Cardiac septum (tissue), 1 donor: Measurements from ENCODE around the gene HOXA13. TPM values are rescaled to one million over a fixed set of nuclear protein-coding genes. Genes with fewer than 3 reads are reported as not detected.

Experiments used
- DNase-seq: peaks from one replicate; pipeline ENCODE4 v3.0.0-alpha.2; 2020; ENCODE audit warnings: low spot score
- intact Hi-C: fragments of 100-400 bp; cut with DNase I; formaldehyde crosslinking; loops from one replicate; pipeline ENCODE4 v1.14.0; 2022
- total RNA-seq: library from RNA; stranded (reverse); fragmentation: NEBNext Ultra II Directional; extraction: Animal tissue kit (Norgen Biotek cat#: 25700); gene quantifications from one replicate; pipeline ENCODE4 v1.2.1, GENCODE V29; 2021
- donor health status: DM: no; HTN: no; CAD: no.

The HOXA13 gene
- total RNA-seq, 1 donor from 2014 or later = not detected

DNA sequence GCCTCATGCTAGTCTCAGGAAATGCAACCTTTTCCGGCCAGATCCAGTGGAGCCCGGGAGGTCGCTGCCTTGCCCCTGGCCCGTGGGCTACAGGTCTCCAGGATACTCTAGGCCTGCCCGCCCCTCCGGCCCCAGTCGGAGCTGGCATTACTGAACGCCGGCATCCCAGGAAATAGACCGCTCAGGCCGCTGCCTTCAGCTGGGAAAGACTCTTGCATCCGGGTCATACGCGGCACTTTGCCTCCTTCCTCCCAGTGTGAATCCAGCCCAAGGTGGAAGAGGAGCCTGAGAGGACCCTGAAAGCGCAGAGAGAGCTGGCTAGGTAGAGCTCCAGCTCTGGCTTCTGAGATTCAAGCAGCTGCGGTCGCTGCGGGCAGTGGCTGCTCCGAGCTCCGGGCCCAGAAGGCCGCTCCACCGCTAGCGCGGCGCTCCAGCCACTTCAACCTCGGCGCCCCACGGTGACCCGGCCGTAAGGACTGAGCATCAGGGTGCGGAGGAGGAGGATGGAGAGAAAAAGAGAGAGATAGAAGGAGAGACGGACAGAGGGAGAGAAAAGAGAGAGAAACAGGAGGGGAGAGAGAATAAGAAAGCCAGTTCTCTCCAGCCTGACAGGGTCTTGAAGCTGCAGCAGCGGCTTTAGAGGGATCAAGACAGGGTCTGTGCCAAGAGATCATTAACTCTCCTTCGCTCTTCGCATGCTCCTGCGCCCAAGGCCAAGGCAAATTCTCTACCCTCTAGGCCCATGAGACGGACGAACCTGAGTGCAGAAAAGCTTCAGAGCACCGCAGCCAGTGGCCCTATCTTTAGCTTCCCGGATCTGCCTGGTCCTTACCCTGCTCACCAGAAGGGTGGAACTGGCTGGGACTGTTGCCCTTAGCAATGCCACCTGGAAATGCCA is 24.0 kb downstream of the HOXA13 start:
- peak; percentile 63 for DNase-seq
- intact Hi-C loops = no loop called here

DNA sequence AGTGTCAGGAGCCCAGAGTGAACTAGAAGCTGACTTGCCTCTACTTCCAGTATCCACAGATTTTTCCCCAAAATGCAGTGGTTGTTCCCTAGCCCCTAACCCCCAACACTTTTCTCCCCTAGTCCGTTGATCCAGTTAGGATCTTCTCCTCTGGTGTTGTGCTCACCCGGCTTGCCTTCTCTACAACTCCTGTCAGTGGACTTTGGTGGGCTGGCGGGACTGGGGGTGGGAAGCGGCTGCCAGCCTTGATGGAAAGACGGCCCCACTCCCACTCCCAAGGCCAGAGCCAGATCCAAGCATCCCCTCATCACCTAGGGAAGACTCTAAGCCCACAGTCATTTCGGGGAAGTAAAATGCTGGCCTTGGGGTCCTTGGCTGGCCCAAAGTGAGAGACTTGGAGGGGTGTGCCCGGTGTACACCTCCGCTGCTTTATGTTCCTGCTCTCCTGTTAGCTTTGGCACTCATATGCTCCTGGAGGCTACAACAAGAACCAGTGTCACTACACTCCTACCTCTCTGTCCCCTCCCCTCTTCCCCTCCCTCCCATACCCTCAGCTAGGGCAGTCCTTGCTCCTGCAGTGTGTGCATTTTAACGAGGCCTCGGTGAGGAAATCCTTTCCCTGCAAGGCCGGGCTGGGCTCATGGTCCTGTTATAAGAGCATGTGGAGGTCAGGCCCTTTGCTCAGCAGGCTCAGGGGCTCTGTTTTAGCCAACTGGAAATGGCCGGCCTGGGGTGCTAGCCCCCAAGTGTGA is 24.8 kb downstream of the HOXA13 start:
- intact Hi-C loops = no loop called here
- peak; percentile 44 for DNase-seq

DNA sequence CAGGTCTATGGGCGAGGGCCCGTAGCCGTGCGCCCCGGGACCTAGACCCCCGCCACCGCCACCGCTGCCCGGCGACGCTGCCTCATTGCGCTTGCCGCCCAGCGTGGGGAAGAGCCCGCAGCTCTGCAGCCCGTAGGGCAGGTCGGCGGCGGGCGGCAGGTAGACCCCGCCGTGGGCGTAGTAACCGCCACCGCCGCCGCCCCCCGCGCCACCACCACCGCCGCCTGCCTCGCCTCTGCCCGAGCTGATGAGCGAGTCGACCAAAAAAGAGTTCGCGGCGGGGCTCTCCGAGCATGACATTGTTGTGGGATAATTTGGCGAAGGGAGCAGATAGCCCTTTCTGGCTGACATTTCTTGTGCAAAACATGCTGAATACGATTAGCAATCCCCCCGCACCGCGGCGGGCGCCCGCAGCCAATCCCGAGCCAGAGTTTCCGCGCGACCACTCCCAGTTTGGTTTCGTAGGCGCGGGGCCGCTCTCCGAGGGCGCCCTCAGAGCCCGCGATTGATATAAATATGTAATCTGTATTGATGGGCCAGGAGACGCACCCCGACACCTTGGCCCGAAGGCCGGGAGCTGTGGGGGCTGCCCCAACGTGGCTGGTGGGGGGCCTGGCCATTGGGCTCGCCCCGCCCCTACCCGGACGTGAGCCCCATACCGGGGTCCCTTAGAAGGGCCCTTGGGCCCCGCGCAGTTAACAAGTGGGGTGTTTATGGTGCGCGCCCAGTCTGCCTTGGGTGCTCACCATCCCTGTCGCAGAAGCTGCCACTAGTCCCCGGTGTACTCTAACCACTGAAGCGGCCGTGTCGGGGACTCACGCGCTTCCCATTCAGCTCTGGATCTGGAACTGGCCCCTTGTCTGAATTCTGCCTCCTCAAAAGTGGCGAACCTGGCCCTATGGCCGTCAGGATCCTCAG is 25.7 kb downstream of the HOXA13 start, which contains the start of gene HOXA10:
Gene HOXA10 (minus strand): TSS at position 365 of the 918 bp plus-strand sequence. CDS start 14 bp downstream, at position 351.
- DNase-seq = peak; percentile 47
- intact Hi-C loops = no loop called here

GRCh38 chr7:27173511-27173955 is 26.4 kb downstream of the HOXA13 start:
- DNase-seq = peak; percentile 76
- intact Hi-C loops = no loop called here

GRCh38 chr7:27172823-27173510 is 26.9 kb downstream of the HOXA13 start:
- peak; percentile 44 for DNase-seq

GRCh38 chr7:27172315-27172774 is 27.5 kb downstream of the HOXA13 start:
- intact Hi-C loops = no loop called here
- no peak for DNase-seq

More at GRCh38 chr7:27172823-27173510, 26.9 kb downstream of the HOXA13 start:
- intact Hi-C loops = no loop called here

- peak; percentile 51 for DNase-seq
- intact Hi-C loops = no loop called here
Measured at GRCh38 chr7:27171637-27172314, 28.1 kb downstream of the HOXA13 start.

DNA sequence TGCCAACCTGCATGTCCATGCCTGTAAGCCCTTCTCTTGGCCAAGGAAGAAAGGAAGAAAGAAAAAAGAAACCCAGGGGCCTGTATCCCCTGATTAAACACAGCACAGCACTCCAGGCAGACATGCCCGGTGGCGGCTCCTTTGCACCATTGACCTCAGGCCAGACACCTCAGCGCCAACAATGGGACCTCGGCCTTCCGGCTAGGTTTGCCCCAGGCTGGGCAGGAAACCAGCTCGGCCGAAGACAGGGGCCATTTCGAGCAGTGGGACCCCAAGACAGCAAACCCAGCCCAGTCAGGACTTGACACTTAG is 28.6 kb downstream of the HOXA13 start:
- DNase-seq = peak; percentile 33
- intact Hi-C loops = no loop called here

DNA sequence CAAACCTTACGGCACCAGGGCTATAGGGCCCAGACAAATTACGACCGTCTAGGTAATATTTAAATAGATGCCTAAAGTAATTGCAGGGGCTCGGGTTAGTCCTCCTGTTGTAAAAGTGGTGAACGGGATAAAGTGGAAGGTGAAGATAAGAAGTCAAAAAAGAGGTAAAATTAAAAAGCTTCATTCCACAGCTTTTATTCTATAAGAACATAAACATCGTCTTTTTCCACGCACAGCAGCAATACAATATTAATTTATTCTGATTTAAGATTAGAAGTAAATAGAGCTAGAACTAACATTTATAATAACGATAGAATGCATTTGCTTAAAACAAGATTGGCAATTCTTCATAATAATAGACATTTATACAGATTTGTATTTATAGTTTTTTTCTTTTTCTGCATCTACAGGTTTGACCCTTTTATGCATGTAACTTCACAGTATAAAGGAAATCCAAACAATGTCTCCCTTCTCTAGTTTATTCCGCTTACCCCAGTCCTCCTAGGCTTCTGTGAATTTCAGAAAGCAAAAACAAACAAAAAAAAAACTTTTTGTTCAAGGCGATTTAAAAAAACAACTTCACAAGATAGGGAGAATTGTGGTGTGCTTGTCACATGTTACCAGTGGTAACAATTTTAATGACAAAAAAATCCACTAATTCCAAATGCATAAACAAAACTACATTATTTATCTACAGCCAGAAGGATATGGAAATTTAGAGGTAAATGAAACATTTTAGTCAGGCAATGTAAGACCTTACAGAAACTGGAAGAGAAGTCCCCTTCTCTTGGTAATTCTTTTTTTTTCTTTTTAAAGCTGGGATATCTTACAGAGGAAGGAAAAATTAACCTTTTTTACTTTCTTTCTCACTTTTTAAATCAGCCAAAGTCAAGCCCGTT is 29.2 kb downstream of the HOXA13 start:
- no peak for DNase-seq
- intact Hi-C loops = no loop called here

GRCh38 chr7:27169658-27170425 is 30.0 kb downstream of the HOXA13 start:
- DNase-seq = no peak
- intact Hi-C loops = loop anchor here (10.0 kb wide), 1 partner anchor 1305 kb away; no protein-coding TSS in a partner anchor

- intact Hi-C loops = loop anchor here (10.0 kb wide), 1 partner anchor 1304 kb away; no protein-coding TSS in a partner anchor
- no peak for DNase-seq
Measured at GRCh38 chr7:27168265-27168947, 31.5 kb downstream of the HOXA13 start.

DNA sequence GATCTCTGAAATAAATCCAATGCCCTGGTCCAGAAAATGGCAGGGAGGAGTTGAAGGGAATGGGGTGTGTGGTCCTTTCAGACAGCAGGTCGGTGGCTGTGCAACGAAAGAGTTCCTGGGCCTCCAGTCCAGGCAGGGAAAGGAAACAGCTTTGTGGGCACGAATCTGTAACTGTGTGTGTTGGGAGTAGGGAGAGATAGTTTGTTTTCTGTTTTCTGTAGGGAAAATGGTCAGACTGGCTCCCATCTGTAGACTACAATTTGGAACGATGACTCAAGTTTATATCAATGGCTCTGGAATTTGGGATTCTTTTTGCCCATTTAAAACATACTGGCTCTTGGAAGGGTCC is 32.0 kb downstream of the HOXA13 start:
- no peak for DNase-seq
- intact Hi-C loops = loop anchor here (10.0 kb wide), 1 partner anchor 1303 kb away; no protein-coding TSS in a partner anchor

DNA sequence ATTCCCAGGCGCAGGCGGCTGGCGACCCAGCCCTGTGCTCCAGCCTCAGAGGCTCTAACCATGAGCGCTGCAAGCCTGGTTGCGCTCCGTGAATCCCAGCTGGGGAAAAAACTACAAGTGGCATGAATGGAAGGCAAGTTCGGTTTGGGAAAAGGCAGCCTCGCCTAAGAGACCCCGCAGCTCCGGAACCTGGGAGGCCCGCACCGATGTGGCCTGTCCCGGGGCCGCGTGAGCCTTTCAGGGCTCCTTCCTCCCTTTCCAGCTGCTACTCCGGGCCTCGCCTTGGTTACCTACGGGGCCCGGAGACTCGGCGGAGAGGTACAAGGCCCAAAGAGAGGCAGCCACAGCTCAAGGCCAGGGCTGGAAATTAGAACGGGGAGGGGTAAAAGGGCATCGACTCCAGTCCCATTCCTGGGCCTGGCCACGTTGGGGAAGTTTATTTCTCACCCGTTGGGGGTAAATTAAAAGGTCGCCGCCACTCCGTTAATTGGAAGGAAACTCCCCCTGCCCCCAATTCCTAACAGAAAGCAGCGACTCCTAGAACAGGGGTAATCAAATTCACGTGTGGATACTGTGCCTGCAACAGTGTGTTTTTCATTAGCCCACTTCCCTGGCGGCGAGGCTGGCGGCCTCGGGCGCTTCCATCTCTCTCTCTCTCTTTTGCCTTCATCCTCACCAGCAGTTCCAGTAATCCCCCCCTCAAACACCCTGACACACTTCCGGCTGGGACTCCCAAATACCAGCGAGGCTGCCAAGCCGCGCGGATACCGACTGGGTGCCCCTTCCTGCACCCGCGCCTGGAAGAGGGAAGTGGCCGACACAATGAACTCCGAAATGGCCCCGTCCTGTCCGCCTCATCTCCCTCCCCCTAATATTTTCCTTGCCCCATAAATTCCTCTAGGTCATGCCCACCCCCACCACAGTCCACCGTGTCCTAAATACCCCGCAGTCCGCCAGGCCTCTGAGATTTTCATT is 33.1 kb downstream of the HOXA13 start:
- no peak for DNase-seq
- intact Hi-C loops = loop anchor here (10.0 kb wide), 1 partner anchor 1302 kb away; no protein-coding TSS in a partner anchor

DNA sequence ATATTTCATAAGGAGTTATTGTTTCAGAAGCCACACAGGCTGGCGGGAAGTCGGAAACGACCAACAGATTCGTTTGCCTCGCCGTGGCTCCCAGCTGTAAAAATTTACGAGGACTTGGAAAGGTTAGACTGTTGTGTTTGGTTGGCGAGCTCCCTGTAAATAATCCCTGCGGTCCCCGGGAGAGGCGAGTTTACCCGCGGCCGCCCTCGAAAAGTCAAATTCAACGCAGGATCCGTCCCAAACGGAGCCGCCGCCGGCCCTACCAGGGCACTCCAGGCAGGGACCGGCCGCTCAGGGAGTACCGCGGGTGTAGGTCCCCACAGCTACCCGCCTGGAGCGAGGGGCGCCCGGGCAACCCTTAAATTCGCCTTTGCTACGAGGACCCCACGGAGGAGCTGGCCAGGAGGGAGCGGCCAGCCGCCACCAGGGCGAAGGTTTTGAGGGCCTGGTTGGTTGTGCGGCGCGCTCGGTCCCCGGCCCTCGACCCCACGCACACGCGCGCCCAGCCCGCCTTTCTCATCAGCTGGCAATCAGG is 33.8 kb downstream of the HOXA13 start:
- no peak for DNase-seq
- intact Hi-C loops = loop anchor here (10.0 kb wide), 1 partner anchor 1301 kb away; no protein-coding TSS in a partner anchor
